ENCODE data around the gene MMP7. TPM values are rescaled to one million over a fixed set of nuclear protein-coding genes. Genes with fewer than 3 reads are reported as not detected.

Gene MMP7
- total RNA-seq, 1 experiment from 2014 or later: 2.7 TPM

DNA sequence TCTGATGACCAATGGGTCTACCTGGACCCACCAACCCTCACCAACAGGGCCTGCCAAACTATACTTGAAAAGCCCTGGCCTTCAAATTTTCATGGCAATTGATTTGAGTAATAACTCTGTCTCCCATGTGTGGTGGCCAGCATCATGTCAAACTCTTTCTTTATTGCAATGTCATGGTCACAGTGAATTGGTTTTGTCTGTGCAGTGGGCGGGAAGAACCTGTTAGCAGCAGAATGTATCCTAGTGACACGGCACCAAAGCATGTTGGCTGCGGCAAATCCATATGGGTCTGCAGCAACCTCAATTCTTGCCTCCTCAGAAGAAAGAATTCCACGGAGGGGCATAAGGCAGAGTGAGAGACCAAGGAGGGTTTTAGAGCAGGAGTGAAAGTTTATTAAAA is 58.4 kb downstream of the MMP7 start:
- in situ Hi-C loops (cut with HindIII; ENCODE audit: low pct_unique_long_range_greater_than_20kb, low sequenced_read_pairs) (no loop called here), intact Hi-C loops (cut with micrococcal nuclease; ENCODE audit: unreplicated experiment) (no loop called here)
- peaks cover 32% of the 10 kb centered on the region for H3K4me1 ChIP-seq (ENCODE audit: control insufficient read depth, insufficient read depth, low read length)
- no peaks in the 10 kb centered on the region for H3K36me3 ChIP-seq (ENCODE audit: control insufficient read depth, insufficient read depth, low read length)
- ChIA-PET CTCF (no interaction called here), POLR2A (no interaction called here)
- TF ChIP-seq TCF7L2 (IDR thresholded peaks at IDR 0.05; ENCODE audit: low read depth, low read length) (no peak), POLR2AphosphoS5 (IDR thresholded peaks at IDR 0.05; ENCODE audit: low read depth, low read length) (no peak), SIN3A (IDR thresholded peaks at IDR 0.05; ENCODE audit: borderline replicate concordance, insufficient read depth, low read depth, low read length) (no peak)
- TF ChIP-seq, protein P1, sequence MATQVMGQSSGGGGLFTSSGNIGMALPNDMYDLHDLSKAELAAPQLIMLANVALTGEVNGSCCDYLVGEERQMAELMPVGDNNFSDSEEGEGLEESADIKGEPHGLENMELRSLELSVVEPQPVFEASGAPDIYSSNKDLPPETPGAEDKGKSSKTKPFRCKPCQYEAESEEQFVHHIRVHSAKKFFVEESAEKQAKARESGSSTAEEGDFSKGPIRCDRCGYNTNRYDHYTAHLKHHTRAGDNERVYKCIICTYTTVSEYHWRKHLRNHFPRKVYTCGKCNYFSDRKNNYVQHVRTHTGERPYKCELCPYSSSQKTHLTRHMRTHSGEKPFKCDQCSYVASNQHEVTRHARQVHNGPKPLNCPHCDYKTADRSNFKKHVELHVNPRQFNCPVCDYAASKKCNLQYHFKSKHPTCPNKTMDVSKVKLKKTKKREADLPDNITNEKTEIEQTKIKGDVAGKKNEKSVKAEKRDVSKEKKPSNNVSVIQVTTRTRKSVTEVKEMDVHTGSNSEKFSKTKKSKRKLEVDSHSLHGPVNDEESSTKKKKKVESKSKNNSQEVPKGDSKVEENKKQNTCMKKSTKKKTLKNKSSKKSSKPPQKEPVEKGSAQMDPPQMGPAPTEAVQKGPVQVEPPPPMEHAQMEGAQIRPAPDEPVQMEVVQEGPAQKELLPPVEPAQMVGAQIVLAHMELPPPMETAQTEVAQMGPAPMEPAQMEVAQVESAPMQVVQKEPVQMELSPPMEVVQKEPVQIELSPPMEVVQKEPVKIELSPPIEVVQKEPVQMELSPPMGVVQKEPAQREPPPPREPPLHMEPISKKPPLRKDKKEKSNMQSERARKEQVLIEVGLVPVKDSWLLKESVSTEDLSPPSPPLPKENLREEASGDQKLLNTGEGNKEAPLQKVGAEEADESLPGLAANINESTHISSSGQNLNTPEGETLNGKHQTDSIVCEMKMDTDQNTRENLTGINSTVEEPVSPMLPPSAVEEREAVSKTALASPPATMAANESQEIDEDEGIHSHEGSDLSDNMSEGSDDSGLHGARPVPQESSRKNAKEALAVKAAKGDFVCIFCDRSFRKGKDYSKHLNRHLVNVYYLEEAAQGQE (IDR thresholded peaks at IDR 0.05; ENCODE audit: insufficient read depth in 1 of 2, low read depth in 2 of 2, low read length in 1 of 2): no peak
- TF ChIP-seq, protein P2, sequence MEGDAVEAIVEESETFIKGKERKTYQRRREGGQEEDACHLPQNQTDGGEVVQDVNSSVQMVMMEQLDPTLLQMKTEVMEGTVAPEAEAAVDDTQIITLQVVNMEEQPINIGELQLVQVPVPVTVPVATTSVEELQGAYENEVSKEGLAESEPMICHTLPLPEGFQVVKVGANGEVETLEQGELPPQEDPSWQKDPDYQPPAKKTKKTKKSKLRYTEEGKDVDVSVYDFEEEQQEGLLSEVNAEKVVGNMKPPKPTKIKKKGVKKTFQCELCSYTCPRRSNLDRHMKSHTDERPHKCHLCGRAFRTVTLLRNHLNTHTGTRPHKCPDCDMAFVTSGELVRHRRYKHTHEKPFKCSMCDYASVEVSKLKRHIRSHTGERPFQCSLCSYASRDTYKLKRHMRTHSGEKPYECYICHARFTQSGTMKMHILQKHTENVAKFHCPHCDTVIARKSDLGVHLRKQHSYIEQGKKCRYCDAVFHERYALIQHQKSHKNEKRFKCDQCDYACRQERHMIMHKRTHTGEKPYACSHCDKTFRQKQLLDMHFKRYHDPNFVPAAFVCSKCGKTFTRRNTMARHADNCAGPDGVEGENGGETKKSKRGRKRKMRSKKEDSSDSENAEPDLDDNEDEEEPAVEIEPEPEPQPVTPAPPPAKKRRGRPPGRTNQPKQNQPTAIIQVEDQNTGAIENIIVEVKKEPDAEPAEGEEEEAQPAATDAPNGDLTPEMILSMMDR (IDR thresholded peaks at IDR 0.05): no peak
- H3K4me3 ChIP-seq (ENCODE audit: low read depth in 2 of 2, low read length in 2 of 2): no peak overlapping the region
- BruUV-seq (replicated peaks): no TSS peak
- no peak for ATAC-seq
- H3K9me3 ChIP-seq (ENCODE audit: control insufficient read depth, insufficient read depth, low read depth, low read length): no peaks in the 10 kb centered on the region
- H3K27ac ChIP-seq (ENCODE audit: low read length): no peak overlapping the region
- no peaks in the 10 kb centered on the region for H3K27me3 ChIP-seq (ENCODE audit: control insufficient read depth, insufficient read depth, low read length)
- DNase-seq (ENCODE audit: low read depth, low spot score): no peak

DNA sequence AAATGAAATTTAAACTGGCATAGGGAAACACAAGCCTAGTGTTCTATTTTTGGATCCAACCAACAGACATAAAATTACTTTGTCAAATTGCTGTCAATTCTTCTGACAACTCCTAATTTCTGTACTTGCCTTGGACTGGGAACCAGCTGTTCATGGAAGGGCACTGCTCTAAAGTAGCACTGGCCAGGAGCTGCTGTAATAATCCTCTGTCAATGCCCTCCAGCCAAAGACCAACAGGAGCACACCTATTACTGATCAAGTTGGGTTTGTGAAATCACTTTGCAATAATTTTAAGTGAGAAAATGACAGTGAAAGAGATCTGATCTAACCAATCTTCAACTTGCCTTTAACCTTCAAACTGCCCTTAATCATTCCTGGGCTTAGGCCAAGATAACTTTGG is 59.1 kb downstream of the MMP7 start:
- H3K27me3 ChIP-seq (ENCODE audit: control insufficient read depth, insufficient read depth, low read length): no peaks in the 10 kb centered on the region
- H3K9me3 ChIP-seq (ENCODE audit: control insufficient read depth, insufficient read depth, low read depth, low read length): no peaks in the 10 kb centered on the region
- H3K36me3 ChIP-seq (ENCODE audit: control insufficient read depth, insufficient read depth, low read length): no peaks in the 10 kb centered on the region
- peaks cover 30% of the 10 kb centered on the region for H3K4me1 ChIP-seq (ENCODE audit: control insufficient read depth, insufficient read depth, low read length)
- H3K4me3 ChIP-seq (ENCODE audit: low read depth in 2 of 2, low read length in 2 of 2): no peak overlapping the region
- POLR2A ChIA-PET: no interaction called here
- no peak overlapping the region for H3K27ac ChIP-seq (ENCODE audit: low read length)
- DNase-seq (ENCODE audit: low read depth, low spot score): no peak
- in situ Hi-C loops (cut with HindIII; ENCODE audit: low pct_unique_long_range_greater_than_20kb, low sequenced_read_pairs): no loop called here
- CTCF ChIA-PET: no interaction called here
- BruUV-seq (replicated peaks): no TSS peak
- ATAC-seq: no peak
- intact Hi-C loops (cut with micrococcal nuclease; ENCODE audit: unreplicated experiment): no loop called here
- TF ChIP-seq, protein P2 (IDR thresholded peaks at IDR 0.05): no peak
- no peak for TF ChIP-seq POLR2AphosphoS5 (IDR thresholded peaks at IDR 0.05; ENCODE audit: low read depth, low read length)
- TF ChIP-seq, protein P1 (IDR thresholded peaks at IDR 0.05; ENCODE audit: insufficient read depth in 1 of 2, low read depth in 2 of 2, low read length in 1 of 2): no peak
- no peak for TF ChIP-seq SIN3A (IDR thresholded peaks at IDR 0.05; ENCODE audit: borderline replicate concordance, insufficient read depth, low read depth, low read length)
- TF ChIP-seq TCF7L2 (IDR thresholded peaks at IDR 0.05; ENCODE audit: low read depth, low read length): no peak

Other genes with a start within 250 kb of the MMP7 start
- 65.4 TPM for gene BIRC3, start 213.3 kb downstream of the MMP7 start, total RNA-seq (2021; ENCODE audit: unreplicated experiment)
- gene BIRC2, start 183.5 kb downstream of the MMP7 start, total RNA-seq (2021; ENCODE audit: unreplicated experiment): 76.8 TPM
- gene TMEM123, start 78.0 kb downstream of the MMP7 start, total RNA-seq (2021; ENCODE audit: unreplicated experiment): 383 TPM
- gene MMP20, start 94.6 kb upstream of the MMP7 start, total RNA-seq (2021; ENCODE audit: unreplicated experiment): not detected
- gene MMP27, start 175.0 kb upstream of the MMP7 start, total RNA-seq (2021; ENCODE audit: unreplicated experiment): not detected
- gene MMP8, start 194.2 kb upstream of the MMP7 start, total RNA-seq (2021; ENCODE audit: unreplicated experiment): not detected
- not detected for gene MMP10, start 249.9 kb upstream of the MMP7 start, total RNA-seq (2021; ENCODE audit: unreplicated experiment)